Fibroblast of lung (primary cell): Measurements from ENCODE around the gene POU2F1.
"Not testable (repeated sequence)": the region's sequence is repeated elsewhere in the genome, so short reads cannot be mapped to it uniquely, and the experiment has no call there.

Experiments used
- CTCF ChIP-seq, 2 donors: IDR thresholded peaks in 1 of 2; conservative IDR thresholded peaks in 1 of 2; 1 replicate in 1 of 2; 2 replicates in 1 of 2; pipeline ENCODE4 v1.5.1; 2011 to 2012; ENCODE audit warnings: low read length in 2 of 2, control low read depth in 1 of 2, inconsistent platforms in 1 of 2, low read depth in 1 of 2, mild to moderate bottlenecking in 1 of 2
- EZH2 ChIP-seq: IDR thresholded peaks from 2 replicates; pipeline ENCODE4 v1.5.1; 2012; ENCODE audit warnings: low read length, control low read depth, mild to moderate bottlenecking; ENCODE audit errors: missing control alignments

GRCh38 chr1:167319206-167319605 lies 98.5 kb downstream of the POU2F1 start:
- TF ChIP-seq CTCF (conservative IDR thresholded peaks at IDR 0.05 in 1 of 2, IDR thresholded peaks at IDR 0.05 in 1 of 2; ENCODE audit: low read depth in 1 of 2, low read length in 2 of 2); EZH2: not testable (repeated sequence)
